ENCODE results near the gene CRTC1. TPM values are rescaled to one million over a fixed set of nuclear protein-coding genes. Genes with fewer than 3 reads are reported as not detected.

The CRTC1 gene
- total RNA-seq, 1 donor from 2014 or later = 19.7 TPM

GRCh38 chr19:18699403-18700054, 16.0 kb downstream of the CRTC1 start:
- DNase-seq (ENCODE audit: low spot score) = no peak

- DNase-seq (ENCODE audit: low spot score) = peak; percentile 86
Observed at GRCh38 chr19:18700501-18701249, 17.2 kb downstream of the CRTC1 start.

- DNase-seq (ENCODE audit: low spot score) = no peak
Observed at GRCh38 chr19:18701250-18701608, 17.7 kb downstream of the CRTC1 start.

GRCh38 chr19:18704054-18704453, 20.6 kb downstream of the CRTC1 start:
- no peak for DNase-seq (ENCODE audit: low spot score)

DNA sequence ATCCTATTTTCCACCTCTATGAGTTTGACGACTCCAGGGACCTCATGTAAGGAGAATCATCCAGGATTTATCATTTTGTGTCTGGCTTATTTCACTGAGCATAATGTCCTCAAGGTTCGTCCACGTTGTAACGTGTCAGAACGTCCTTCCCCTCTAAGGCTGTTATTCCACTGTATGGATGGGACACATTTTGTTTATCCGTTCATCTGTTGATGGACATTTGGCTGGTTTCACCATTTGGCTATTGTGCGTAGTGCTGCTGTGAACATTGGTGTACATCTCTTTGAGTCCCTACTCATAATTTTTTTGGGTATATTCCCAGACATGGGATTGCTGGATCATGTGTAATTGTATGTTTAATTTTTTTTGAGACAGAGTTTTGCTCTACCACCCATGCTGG, 21.5 kb downstream of the CRTC1 start:
- DNase-seq (ENCODE audit: low spot score) = no peak

GRCh38 chr19:18708452-18709231, 25.2 kb downstream of the CRTC1 start:
- DNase-seq (ENCODE audit: low spot score) = no peak

DNA sequence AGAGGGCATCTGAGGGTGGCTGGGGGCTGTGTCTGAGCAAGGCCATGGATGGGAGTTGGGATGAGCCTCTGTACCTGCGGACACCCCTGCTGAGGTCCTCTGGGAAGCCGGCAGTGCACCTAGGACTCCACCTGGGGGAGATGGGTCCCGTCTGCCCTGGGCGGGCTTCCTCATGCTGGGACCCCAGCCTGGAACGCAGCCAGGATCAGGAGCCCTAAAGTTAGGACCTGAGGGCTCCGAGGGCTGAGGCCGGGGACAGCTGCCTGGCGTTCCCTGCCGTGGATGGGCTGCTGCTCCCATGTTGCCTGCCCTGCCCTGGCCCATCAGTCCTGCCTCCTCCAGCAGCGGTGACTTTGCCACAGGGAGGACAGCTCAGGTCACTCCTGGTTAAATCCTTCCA, 26.1 kb downstream of the CRTC1 start:
- DNase-seq (ENCODE audit: low spot score) = no peak

DNA sequence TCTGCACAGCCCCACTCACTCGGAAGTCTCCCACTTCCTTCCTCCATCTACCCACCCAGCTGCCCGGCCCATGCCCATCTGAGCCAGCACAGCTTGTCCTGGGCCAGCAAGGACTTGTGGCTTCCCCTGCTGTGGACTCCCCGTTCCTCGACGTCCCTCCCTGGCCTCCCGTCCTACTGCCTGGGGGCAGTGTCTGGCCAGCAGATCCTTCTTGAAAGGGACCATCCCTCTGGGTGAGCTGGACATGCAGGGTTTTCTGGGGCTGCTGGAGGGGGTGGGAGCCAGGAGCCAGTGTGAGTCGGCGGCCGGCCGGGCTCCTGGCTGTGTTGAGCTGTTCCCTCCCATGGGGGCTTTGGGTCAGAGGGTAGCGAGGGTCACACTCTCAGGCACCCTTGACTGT, 26.7 kb downstream of the CRTC1 start:
- DNase-seq (ENCODE audit: low spot score) = no peak

GRCh38 chr19:18710996-18711751, 27.7 kb downstream of the CRTC1 start:
- DNase-seq (ENCODE audit: low spot score) = no peak

GRCh38 chr19:18711893-18712292, 28.4 kb downstream of the CRTC1 start:
- DNase-seq (ENCODE audit: low spot score) = no peak

DNA sequence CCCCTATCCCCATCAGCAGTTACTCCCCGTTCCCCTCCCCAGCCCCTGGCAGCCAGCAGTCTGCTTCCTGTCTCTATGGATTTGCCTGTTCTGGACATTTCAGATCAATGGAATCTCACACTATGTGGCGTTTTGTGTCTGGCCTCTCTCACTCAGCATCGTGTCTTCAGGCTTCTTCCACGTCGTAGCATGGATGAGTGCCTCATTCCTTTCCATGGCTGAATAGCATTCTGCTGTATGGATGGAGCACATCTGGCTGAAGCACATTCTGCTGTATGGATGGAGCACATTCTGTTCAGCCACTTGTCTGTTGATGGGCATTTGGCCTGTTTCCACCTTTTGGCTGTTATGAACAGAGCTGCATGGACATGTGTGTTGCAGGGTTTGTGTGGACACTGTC, 29.5 kb downstream of the CRTC1 start:
- DNase-seq (ENCODE audit: low spot score) = no peak

DNA sequence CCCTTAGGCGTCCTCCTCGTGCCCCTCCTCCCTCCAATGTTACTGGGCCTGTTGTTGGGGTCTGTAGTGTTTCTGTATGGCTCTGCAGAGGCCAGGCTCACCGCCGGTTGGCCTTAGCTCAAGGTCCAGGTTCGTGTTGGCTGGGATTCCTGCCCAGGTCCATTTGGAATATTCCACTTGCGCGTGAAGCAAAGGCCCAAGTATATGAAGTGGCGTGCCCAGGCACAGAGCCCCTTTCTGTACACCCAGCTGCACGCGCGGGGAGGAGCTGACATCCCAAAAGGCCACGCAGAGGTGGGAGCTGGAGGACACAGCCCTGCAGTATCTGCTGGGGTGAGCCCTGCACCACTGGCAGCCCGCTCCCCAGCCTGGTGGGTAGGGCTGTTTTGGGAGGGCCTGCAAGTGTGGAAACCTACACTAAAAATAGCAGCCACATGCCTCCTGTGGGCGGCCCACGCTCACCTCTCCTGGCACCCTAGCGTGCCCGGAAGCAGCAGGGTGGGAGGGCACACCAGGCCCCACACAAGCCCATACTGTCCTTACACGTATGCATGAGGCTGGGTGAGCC, 30.2 kb downstream of the CRTC1 start:
- no peak for DNase-seq (ENCODE audit: low spot score)

GRCh38 chr19:18715416-18715815, 31.9 kb downstream of the CRTC1 start:
- DNase-seq (ENCODE audit: low spot score) = no peak

DNA sequence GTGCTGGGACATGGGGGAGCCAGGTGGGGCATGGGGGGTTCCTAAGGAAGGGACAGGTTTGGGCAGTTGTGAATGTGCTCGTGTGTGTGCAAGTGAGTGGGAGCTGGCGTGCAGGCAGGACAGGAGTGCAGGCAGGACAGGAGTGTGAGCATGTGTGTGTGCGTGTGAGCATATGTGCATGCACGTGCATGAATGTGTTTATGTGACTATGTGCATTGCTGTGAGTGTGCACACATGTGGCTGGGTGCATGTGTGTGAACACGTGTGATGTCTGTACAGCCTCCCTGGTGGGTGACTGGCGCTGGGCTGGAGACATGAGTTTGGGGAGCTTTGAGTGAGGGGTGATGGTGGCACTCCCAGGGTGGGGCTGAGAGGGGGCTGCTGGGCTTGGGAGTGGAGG, 33.4 kb downstream of the CRTC1 start:
- no peak for DNase-seq (ENCODE audit: low spot score)

- no peak for DNase-seq (ENCODE audit: low spot score)
Observed at GRCh38 chr19:18717601-18718000, 34.1 kb downstream of the CRTC1 start.

GRCh38 chr19:18718015-18718526, 34.6 kb downstream of the CRTC1 start:
- DNase-seq (ENCODE audit: low spot score) = no peak

- no peak for DNase-seq (ENCODE audit: low spot score)
Observed at GRCh38 chr19:18718846-18719458, 35.5 kb downstream of the CRTC1 start.

DNA sequence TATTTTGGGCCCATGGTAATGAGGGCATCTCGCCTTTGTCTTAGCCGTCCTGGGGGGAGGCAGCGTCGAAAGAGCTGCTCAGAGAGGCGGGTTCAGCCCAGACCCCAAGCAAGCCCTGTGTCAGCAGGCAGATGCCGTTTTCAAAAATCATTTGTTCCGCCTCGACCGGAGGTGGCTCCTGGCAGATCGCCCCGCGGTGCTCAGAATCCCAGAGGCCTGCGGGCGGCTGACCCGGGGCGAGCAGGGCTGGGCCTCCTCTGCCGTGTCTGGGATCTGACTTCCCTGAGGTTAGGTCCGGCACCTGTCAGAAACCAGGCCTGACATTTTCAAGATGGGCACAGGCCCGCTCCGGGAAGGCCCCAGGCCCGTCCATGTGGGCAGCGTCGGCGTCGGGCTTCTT, 36.1 kb downstream of the CRTC1 start:
- DNase-seq (ENCODE audit: low spot score) = no peak

DNA sequence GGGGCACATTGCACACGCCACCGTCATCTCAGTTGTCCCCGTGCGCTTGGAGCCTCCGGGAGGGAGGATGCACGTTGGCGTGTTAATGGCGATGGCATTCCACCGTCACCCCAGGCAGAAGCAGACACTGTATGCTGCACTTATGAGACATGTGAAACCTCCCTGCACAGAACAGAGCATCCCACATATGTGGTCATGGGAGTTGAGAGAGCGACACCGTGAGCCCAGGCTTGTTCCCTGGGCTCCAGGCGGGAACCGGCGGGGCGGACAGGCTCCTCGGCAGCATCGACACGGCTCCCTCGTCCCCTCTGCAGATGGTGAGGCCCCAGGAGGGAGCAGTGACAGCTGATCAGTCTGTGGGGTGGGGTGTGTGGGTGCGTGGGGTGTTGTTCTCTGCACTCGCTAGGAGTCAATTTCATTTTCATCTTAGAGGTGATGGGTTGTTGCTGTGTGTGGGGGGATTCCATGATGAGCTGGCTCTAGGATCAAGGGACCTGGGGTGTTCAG, 40.4 kb downstream of the CRTC1 start:
- DNase-seq (ENCODE audit: low spot score) = no peak

DNA sequence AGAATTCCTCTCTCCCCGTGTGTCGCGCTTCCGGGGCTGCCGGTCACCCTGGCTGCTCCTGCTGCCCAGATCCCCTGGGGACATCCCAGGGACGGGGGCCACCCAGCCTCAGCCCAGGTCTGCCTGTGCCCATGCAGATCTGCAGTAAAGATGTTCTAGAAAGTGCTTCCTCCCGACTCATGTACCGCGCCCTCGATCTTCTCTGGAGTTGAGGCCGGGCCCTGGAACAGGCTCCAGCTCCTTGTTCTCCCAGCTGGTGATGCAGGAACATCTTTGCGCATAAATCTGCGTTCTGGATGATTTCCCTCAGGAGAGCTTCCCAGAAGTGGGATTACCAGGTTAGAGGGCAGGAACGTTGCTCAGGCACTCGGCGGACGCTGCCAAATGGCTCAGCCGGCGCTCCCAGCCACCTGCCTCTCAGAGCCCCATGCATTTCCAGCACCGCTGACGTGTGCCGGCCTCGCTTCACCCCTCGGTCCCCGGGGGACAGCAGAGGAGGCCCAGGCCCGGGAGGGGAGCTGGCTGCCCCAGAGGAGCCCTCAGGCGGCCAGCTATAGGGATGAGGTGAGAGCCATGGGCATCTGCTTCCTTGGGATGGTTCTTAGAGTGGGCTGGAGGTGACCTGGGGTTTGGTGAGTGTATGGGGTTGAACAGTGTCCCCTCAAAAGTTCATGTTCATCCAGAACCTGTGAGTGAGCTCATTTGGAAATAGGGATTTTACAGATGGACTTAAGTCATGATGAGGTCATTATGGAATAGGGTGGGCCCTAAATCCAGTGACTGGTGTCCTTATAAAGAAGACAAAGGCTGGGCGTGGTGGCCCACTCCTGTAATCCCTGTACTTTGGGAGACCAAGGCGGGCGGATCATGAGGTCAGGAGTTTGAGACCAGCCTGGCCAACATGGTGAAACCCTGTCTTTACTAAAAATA, 42.6 kb downstream of the CRTC1 start:
- DNase-seq (ENCODE audit: low spot score) = no peak
